Measurements from ENCODE around the gene OS9. TPM values are rescaled to one million over a fixed set of nuclear protein-coding genes. Genes with fewer than 3 reads are reported as not detected.
"Not testable (repeated sequence)": the region's sequence is repeated elsewhere in the genome, so short reads cannot be mapped to it uniquely, and the experiment has no call there.

OS9 gene
- total and polyA plus RNA-seq, 2 donors (not counting 3 experiments of a cell fraction or from before 2014, with no cell fraction given), result 212 to 561 TPM

DNA sequence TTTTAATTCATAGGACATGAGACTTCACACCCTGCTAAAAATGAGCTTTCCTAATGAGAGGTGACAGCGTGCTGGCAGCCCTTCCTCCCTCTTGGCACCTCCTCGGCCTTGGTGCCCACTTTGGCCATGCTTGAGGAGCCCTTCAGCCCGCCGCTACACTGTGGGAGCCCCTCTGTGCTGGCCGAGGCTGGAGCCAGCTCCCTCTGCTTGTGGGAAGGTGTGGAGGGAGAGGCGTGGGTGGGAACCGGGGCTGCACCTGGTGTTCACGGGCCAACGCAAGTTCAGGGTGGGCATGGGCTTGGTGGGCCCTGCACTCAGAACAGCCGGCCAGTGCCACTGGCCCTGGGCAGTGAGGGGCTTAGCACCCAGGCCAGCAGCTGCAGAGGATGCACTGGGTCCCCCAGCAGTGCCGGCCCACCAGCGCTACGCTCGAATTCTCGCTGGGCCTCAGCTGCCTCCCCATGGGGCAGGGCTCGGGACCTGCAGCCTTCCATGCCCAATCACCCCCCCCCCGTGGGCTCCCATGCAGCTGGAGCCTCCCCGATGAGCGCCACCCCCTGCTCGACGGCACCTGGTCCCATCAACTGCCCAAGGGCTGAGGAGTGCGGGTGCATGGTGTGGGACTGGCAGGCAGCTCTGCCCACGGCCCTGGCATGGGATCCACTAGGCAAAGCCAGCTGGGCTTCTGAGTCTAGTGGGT, 38.2 kb upstream of the OS9 start:
- intact Hi-C loops (cut with micrococcal nuclease) (no loop called here), dilution Hi-C loops (cut with MboI; ENCODE audit: extremely low pct_ligation_motif_present, low sequenced_read_pairs) (no loop called here)
- no peaks in the 10 kb centered on the region for H3K36me3 ChIP-seq (ENCODE audit: control insufficient read depth in 2 of 2, extremely low read depth in 1 of 2, insufficient read depth in 2 of 2, low read length in 2 of 2)
- no peaks in the 10 kb centered on the region for H3K79me2 ChIP-seq (ENCODE audit: control insufficient read depth, insufficient read depth, low read length)
- H3K9ac ChIP-seq (replicated peaks; ENCODE audit: extremely low read depth, insufficient read depth, low read length), result no peak overlapping the region
- FAIRE-seq, result no peak
- BruUV-seq (replicated peaks), result no TSS peak
- no peak for DNase-seq (ENCODE audit: low read depth, low spot score)
- ChIA-PET CTCF (interaction anchor here (0.9 to 1.4 kb wide), 3 partner anchors 13 to 72 kb away, joined by 3 to 4 read pairs (median 3); partner anchors contain the start of gene B4GALNT1), POLR2A (no interaction called here)
- peaks cover 0 to 5% of the 10 kb centered on the region in 2 experiments for H3K27me3 ChIP-seq (ENCODE audit: control insufficient read depth in 2 of 2, insufficient read depth in 2 of 2, low read length in 2 of 2)
- H3K9me3 ChIP-seq (replicated peaks; ENCODE audit: control insufficient read depth, insufficient read depth, low read length), result no peaks in the 10 kb centered on the region
- TF ChIP-seq JUN (IDR thresholded peaks at IDR 0.05; ENCODE audit: borderline replicate concordance, insufficient read depth, insufficient read length, low read depth) (no peak), POLR2A (IDR thresholded peaks at IDR 0.05; ENCODE audit: low read depth, low read length) (no peak), POLR2AphosphoS5 (IDR thresholded peaks at IDR 0.05; ENCODE audit: insufficient read depth, low read depth, low read length) (no peak), FOS (IDR thresholded peaks at IDR 0.05; ENCODE audit: borderline replicate concordance, insufficient read depth, low read length) (no peak), EZH2 (IDR thresholded peaks at IDR 0.05; ENCODE audit: borderline replicate concordance, low read depth, low read length, severe bottlenecking) (no peak), MYC (IDR thresholded peaks at IDR 0.05; ENCODE audit: low read depth, low read length) (no peak), GATA2 (IDR thresholded peaks at IDR 0.05; ENCODE audit: insufficient read depth, insufficient read length, low read depth, low read length) (no peak)
- TF ChIP-seq, protein P1, sequence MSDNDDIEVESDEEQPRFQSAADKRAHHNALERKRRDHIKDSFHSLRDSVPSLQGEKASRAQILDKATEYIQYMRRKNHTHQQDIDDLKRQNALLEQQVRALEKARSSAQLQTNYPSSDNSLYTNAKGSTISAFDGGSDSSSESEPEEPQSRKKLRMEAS (IDR thresholded peaks at IDR 0.05; ENCODE audit: insufficient read depth, insufficient read length), result no peak
- TF ChIP-seq, protein P2, sequence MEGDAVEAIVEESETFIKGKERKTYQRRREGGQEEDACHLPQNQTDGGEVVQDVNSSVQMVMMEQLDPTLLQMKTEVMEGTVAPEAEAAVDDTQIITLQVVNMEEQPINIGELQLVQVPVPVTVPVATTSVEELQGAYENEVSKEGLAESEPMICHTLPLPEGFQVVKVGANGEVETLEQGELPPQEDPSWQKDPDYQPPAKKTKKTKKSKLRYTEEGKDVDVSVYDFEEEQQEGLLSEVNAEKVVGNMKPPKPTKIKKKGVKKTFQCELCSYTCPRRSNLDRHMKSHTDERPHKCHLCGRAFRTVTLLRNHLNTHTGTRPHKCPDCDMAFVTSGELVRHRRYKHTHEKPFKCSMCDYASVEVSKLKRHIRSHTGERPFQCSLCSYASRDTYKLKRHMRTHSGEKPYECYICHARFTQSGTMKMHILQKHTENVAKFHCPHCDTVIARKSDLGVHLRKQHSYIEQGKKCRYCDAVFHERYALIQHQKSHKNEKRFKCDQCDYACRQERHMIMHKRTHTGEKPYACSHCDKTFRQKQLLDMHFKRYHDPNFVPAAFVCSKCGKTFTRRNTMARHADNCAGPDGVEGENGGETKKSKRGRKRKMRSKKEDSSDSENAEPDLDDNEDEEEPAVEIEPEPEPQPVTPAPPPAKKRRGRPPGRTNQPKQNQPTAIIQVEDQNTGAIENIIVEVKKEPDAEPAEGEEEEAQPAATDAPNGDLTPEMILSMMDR (IDR thresholded peaks at IDR 0.05; ENCODE audit: extremely low read depth in 1 of 2, insufficient read depth in 1 of 2, low read depth in 1 of 2, low read length in 2 of 2), result no peak
- H2AFZ ChIP-seq (ENCODE audit: low read depth, low read length), result no peak overlapping the region
- H3K27ac ChIP-seq (ENCODE audit: insufficient read depth, low read depth, low read length), result no peak overlapping the region
- H3K9me1 ChIP-seq (replicated peaks; ENCODE audit: control insufficient read depth, extremely low read depth, insufficient read depth, low read length), result no peaks in the 10 kb centered on the region
- H3K4me1 ChIP-seq (ENCODE audit: control insufficient read depth, extremely low read depth, insufficient read depth, low read length), result no peaks in the 10 kb centered on the region
- H4K20me1 ChIP-seq (replicated peaks; ENCODE audit: control insufficient read depth, extremely low read depth, insufficient read depth, low read length), result no peaks in the 10 kb centered on the region
- H3K4me2 ChIP-seq (ENCODE audit: insufficient read depth, low read length), result no peak overlapping the region
- no peak overlapping the region for H3K4me3 ChIP-seq (replicated peaks in 1 of 3; ENCODE audit: insufficient read depth in 1 of 3, low read depth in 1 of 3, low read length in 3 of 3)

DNA sequence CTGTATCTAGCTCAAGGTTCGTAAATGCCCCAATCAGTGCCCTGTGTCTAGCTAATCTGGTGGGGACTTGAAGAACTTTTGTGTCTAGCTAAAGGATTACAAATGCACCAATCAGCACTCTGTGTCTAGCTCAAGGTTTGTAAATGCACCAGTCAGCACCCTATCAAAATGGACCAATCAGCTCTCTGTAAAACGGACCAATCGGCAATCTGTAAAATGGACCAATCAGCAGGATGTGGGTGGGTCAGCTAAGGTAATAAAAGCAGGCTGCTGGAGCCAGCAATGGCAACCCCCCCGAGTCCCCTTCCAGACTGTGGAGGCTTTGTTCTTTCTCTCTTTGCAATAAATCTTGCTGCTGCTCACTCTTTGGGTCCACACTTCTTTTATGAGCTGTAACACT, 37.5 kb upstream of the OS9 start:
- H3K9ac ChIP-seq (replicated peaks; ENCODE audit: extremely low read depth, insufficient read depth, low read length); intact Hi-C loops (cut with micrococcal nuclease); DNase-seq (ENCODE audit: low read depth, low spot score); H3K36me3 ChIP-seq (ENCODE audit: control insufficient read depth in 2 of 2, extremely low read depth in 1 of 2, insufficient read depth in 2 of 2, low read length in 2 of 2); H2AFZ ChIP-seq (ENCODE audit: low read depth, low read length); FAIRE-seq; H3K79me2 ChIP-seq (ENCODE audit: control insufficient read depth, insufficient read depth, low read length); H3K4me1 ChIP-seq (ENCODE audit: control insufficient read depth, extremely low read depth, insufficient read depth, low read length); H3K4me2 ChIP-seq (ENCODE audit: insufficient read depth, low read length); BruUV-seq (replicated peaks); H3K4me3 ChIP-seq (replicated peaks in 1 of 3; ENCODE audit: insufficient read depth in 1 of 3, low read depth in 1 of 3, low read length in 3 of 3); H3K9me3 ChIP-seq (replicated peaks; ENCODE audit: control insufficient read depth, insufficient read depth, low read length); H3K27me3 ChIP-seq (ENCODE audit: control insufficient read depth in 2 of 2, insufficient read depth in 2 of 2, low read length in 2 of 2); H3K9me1 ChIP-seq (replicated peaks; ENCODE audit: control insufficient read depth, extremely low read depth, insufficient read depth, low read length); H3K27ac ChIP-seq (ENCODE audit: insufficient read depth, low read depth, low read length); POLR2A ChIA-PET; dilution Hi-C loops (cut with MboI; ENCODE audit: extremely low pct_ligation_motif_present, low sequenced_read_pairs); H4K20me1 ChIP-seq (replicated peaks; ENCODE audit: control insufficient read depth, extremely low read depth, insufficient read depth, low read length): not testable (repeated sequence)
- CTCF ChIA-PET, result interaction anchor here (1.4 to 1.8 kb wide), 2 partner anchors 18 to 24 kb away, joined by 3 to 7 read pairs; partner anchors contain the start of gene B4GALNT1
